HG02943 (cell line): ENCODE data around the gene NDUFS8.
"Not testable (repeated sequence)": the region's sequence is repeated elsewhere in the genome, so short reads cannot be mapped to it uniquely, and the experiment has no call there.

Source experiments
- ATAC-seq: cut with Tn5 transposase; IDR thresholded peaks from one replicate; pipeline ENCODE4 v1.9.1; 2021; ENCODE audit warnings: mild to moderate bottlenecking, low read depth, moderate library complexity; ENCODE audit not compliant: unreplicated experiment

Gene NDUFS8

DNA sequence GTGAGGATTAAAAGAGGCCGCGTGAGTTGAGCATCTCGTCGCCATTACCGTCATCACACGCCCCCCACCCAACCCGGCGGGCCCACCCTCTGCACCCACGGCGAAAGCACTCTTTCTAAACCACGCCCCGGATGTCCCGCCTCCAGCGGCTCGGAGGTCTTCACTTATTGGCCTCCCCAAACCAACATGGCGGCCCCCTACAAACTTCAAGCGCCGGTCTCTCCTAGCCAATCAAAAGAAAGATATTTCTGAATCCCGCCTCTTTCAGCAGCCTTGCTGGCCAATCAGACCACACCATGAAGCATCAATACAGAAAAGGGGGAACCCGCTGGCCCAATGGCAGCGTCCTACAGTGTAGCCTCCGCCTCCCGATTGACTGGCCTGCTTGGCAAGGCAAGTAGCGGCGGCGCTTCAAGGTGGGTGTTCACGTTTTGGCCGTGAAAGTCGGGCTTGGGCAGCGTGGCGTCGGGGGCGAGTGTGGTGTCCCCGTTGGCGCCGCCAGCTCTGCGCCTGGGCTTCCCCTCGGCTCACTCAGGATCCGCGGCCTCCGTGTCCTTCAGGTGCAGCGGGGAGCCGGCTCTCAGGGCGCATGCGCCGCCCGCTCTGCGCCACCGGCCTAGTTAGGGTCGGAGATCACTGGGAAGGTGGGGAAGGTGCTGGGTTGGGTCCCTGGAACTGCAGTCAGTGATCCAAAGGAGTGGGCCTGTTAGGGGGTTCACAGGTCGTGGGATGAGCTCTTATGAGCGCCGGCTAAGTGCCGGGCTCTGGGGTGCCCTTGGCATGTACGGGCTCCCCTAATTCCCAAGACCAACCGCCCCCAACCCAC is at the start of gene NDUFS8:
TSS of gene NDUFS8 (plus strand) at position 364 of the 826 bp plus-strand sequence. CDS start 1,471 bp downstream, outside the sequence.
- ATAC-seq, result peak; percentile 87

- not testable (repeated sequence) for ATAC-seq
These were observed 49.3 kb upstream of the NDUFS8 start for GRCh38 chr11:67981226-67981625.

- ATAC-seq, result not testable (repeated sequence)
These were observed 48.1 kb upstream of the NDUFS8 start for GRCh38 chr11:67982255-67982857.

DNA sequence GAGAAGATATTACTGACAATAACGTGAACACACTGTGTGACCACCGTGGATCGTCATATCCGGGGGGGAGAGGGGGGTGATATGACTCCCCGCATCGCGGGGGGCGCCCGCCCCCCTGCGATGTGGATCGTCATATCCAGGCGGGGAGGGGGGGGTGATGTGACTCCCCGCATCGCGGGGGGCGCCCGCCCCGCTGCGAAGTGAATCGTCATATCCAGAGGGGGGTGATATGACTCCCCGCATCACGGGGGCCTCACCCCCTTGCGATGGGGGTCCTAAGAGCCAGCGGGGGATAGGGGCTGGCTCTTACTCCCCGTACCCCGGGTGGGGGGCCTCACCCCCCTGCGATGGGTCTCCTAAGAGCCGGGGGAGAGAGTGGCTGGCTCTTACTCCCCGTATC is 46.5 kb upstream of the NDUFS8 start:
- no peak for ATAC-seq

GRCh38 chr11:67985302-67985701 is 45.2 kb upstream of the NDUFS8 start:
- not testable (repeated sequence) for ATAC-seq

- not testable (repeated sequence) for ATAC-seq
These were observed 39.7 kb upstream of the NDUFS8 start for GRCh38 chr11:67990546-67991346.

DNA sequence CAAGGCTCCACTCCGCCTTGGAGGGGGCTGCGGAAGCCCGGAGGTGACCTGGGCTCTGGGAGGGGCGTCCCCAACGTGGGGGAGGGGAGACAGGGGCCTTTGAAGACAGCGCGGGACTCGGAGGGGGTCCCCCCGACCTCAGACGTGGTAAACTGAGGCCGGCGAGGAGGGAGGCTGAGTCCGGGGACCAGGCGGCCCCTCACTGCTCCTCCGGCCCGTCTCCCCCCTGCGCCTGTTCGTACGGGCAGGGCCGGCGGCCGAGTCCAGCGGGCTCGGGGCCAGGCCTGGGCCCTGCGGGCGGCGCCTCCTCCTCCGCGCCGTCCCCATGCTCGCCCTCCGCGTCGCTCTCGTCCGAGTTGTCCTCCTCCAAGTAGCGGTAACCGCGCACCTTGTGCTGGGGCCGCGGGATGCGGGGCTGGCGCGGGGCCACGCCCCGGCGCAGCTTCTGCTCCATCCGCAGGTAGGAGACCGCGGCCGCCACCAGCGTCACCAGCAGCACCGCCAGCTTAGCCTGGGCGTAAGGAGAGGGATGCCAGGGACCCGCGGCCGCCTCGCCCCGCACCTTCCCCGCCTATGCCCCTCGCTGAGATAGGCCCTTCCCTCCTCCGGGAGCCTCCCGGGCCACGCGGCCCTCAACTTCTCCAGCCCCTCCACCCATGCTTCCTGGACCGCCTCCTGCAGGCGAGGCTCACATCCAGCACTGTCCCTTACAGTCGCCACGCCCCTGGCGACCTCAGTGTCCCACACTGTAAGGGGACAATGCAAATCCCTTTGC is 38.9 kb upstream of the NDUFS8 start:
- ATAC-seq, result not testable (repeated sequence)

DNA sequence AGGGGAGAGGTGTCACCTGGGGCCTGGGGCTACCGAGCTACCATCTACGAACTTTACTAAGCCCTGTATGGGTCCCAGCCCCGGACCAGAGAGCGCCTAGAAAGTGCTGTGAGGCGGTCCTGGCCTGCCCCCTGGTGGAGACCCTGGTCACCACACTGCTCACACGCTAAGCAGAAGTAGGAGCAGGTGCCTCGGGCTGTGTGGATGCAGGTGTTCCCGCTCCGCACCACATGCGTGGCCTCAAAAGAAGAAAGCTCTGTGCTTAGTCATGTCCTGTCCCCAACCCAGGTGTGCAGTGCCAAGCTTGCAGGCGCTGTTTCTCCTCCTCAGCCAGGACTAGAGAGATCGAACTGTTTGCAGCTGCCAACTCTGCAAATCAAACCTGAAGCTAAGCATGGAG is 36.7 kb upstream of the NDUFS8 start:
- ATAC-seq, result not testable (repeated sequence)

DNA sequence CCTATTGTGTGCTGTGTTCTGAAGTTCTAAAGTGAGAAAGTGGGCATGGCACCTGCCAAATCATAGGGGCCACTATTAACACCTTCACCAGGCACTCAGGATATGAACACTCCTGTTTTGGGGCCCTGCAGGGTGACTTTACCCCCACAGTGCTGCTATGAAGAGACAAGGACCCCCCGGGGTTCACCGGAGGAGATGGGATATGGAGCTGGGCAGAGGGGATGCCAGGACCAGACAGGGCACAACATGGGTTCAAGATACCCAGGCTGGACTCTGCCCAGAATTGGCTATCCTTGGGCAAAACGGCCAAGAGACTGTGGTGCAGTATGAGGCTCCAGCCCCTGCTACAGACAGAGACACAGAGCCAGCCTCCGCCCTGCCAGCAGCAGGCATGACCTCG is 36.1 kb upstream of the NDUFS8 start:
- ATAC-seq, result not testable (repeated sequence)

- ATAC-seq, result not testable (repeated sequence)
These were observed 35.4 kb upstream of the NDUFS8 start for GRCh38 chr11:67995129-67995528.

GRCh38 chr11:67995579-67995978 is 34.9 kb upstream of the NDUFS8 start:
- ATAC-seq, result not testable (repeated sequence)

DNA sequence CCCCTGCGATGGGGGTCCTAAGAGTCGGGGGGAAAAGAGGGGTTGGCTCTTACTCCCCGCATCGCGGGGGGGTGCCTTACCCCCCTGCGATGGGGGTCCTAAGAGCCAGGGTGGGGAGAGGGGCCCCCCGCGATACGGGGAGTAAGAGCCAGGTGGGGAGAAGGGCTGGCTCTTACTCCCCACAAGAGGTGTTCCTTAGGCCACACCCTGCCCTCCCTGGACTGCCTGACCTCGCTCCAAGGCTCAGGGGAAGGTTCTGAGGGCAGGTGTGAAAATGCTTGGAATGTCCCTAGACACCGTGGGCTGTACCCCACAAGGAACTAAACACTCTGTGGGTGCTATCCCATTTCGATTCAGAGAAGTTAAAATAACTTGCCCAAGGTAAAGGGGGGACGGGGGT is 34.4 kb upstream of the NDUFS8 start:
- ATAC-seq, result no peak

DNA sequence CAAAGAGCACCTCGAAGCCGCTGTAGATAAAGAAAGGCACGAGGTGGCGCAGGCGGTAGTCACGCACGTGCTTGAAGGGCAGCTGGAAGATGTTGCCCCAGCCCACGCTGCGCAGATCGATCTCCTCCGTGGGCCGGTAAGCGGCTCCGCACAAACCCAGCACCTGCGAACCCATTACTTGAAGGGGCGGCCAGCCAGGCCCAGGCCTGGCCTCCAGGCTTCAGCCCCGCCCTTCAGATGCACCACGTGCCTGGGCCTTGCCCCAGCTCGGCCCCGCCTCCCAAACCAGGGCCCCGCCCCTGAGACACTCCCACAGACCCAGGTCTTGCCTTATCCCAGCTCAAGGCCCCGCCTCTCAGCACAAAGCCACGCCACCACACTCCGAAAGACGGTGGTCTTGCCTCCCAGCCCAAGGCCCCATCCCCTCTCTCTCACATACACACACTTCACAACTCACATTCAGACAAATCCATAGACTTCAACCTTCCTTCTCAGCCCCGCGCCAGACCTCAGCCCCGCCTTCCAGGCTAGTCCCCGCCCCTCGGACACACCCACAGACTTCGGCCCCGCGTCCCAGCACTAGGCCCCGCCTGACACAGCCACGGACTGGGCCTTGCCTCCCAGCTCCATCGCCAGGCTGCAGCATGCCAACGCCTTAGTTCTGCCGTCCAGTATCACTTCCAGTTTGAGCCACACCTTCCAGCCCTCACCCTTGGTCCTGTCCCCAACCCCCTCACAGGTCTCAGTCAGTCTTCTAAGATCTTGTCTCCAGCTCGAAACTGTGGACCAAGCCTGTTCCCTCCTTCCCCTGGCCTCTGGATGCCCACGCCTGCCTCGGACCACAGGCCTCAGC is 33.6 kb upstream of the NDUFS8 start:
- no peak for ATAC-seq

- ATAC-seq, result no peak
These were observed 33.0 kb upstream of the NDUFS8 start for GRCh38 chr11:67997475-67997921.

- no peak for ATAC-seq
These were observed 32.1 kb upstream of the NDUFS8 start for GRCh38 chr11:67998150-67999045.

- no peak for ATAC-seq
These were observed 31.3 kb upstream of the NDUFS8 start for GRCh38 chr11:67999201-67999629.

DNA sequence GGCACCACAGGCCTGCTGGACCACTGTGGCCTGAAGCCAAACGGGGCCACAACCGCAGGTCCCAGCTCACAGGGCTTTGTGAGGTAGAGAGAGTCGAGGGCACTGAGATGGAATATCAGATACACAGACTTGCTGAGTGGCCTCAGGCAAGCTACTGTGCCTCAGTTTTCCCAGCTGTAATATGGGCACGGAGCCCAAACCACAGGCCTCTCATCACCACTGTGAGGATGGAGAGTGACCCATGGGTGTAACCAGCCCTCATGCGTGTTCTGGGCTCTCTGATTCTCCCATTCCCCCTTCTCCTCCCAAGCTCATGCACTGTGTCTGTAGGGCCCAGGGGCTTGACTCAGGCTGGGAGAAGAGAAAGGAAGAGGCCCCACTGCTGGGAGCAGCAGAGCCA is 30.8 kb upstream of the NDUFS8 start:
- ATAC-seq, result no peak

DNA sequence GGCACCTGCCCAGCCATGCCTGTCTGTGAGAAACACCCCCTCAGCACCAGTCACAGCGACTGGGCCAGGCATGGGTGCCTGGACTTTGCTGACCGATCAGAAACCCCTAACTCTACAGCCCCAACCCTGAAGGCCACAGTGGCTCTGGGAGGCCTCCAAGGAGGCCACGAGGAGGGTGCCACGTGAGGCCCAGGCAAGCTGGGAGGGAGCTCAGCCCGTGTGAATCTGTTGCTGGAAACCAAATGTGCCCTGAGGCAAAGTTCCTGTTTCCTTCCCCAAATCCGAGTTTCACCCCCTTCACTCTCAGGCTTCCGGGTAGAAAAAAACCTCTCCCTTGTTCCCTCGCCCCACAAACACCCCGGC is 27.9 kb upstream of the NDUFS8 start:
- ATAC-seq, result no peak
